Endodermal cell (in vitro differentiated cells): ENCODE results near the gene XRCC6. TPM values are rescaled to one million over a fixed set of nuclear protein-coding genes. Genes with fewer than 3 reads are reported as not detected.

ENCODE experiments used
- DNase-seq: peaks from one replicate; pipeline ENCODE4 v3.0.0-alpha.2; 2017
- H3K27ac ChIP-seq: 2 replicates; pipeline ENCODE4 v1.5.1; 2013; ENCODE audit warnings: mild to moderate bottlenecking, low read depth, low read length, moderate library complexity
- H3K27me3 ChIP-seq: 2 replicates; pipeline ENCODE4 v1.6.1; 2013; ENCODE audit warnings: mild to moderate bottlenecking, low read length, moderate library complexity; ENCODE audit not compliant: insufficient read depth, control insufficient read depth, poor library complexity, severe bottlenecking
- H3K36me3 ChIP-seq: 2 replicates; pipeline ENCODE4 v1.7.0; 2013; ENCODE audit warnings: mild to moderate bottlenecking, low read length, moderate library complexity; ENCODE audit not compliant: control insufficient read depth, insufficient read depth
- H3K4me1 ChIP-seq: one replicate; pipeline ENCODE4 v1.7.0; 2013; ENCODE audit warnings: low read length; ENCODE audit not compliant: control insufficient read depth, insufficient read depth
- H3K4me3 ChIP-seq: 2 replicates; pipeline ENCODE4 v1.5.1; 2013; ENCODE audit warnings: mild to moderate bottlenecking, low read length, moderate library complexity
- H3K9ac ChIP-seq: 2 replicates; pipeline ENCODE4 v1.6.1; 2013; ENCODE audit warnings: mild to moderate bottlenecking, low read length, moderate library complexity; ENCODE audit not compliant: poor library complexity, severe bottlenecking; ENCODE audit errors: extremely low read depth
- H3K9me3 ChIP-seq: 2 replicates; pipeline ENCODE4 v1.6.1; 2013; ENCODE audit warnings: mild to moderate bottlenecking, low read length, moderate library complexity; ENCODE audit not compliant: control insufficient read depth
- H3K27ac Mint-ChIP-seq: 2 replicates; pipeline ENCODE4 v1.8.0; 2020; ENCODE audit warnings: mixed read lengths
- H3K27me3 Mint-ChIP-seq: 2 replicates; pipeline ENCODE4 v1.8.0; 2021; ENCODE audit warnings: mild to moderate bottlenecking, mixed read lengths; ENCODE audit not compliant: insufficient read depth
- H3K36me3 Mint-ChIP-seq: 2 replicates; pipeline ENCODE4 v1.8.0; 2020; ENCODE audit warnings: low read depth, mixed read lengths
- H3K4me1 Mint-ChIP-seq: 2 replicates; pipeline ENCODE4 v1.8.0; 2020; ENCODE audit warnings: mixed read lengths
- H3K4me3 Mint-ChIP-seq: 2 replicates; pipeline ENCODE4 v1.8.0; 2020; ENCODE audit warnings: mild to moderate bottlenecking, moderate library complexity, mixed read lengths
- H3K9me3 Mint-ChIP-seq: 2 replicates; pipeline ENCODE4 v1.8.0; 2020; ENCODE audit warnings: mild to moderate bottlenecking, mixed read lengths
- CTCF ChIP-seq: fragments of 200-600 bp; sonication (generic); conservative IDR thresholded peaks from 2 replicates; pipeline ENCODE4 v1.5.0; 2021; ENCODE audit warnings: antibody characterized with exemption, mild to moderate bottlenecking
- WGBS, 2 experiments: methylation state at CpG; one replicate each; pipeline versions ENCODE4 v1.1.5 to v1.1.7; 2013; ENCODE audit warnings: missing lambda C conversion rate in 2 of 2, mixed read lengths in 1 of 2; ENCODE audit not compliant: insufficient coverage in 1 of 2, insufficient read length in 1 of 2; 5-methylcytosine and 5-hydroxymethylcytosine counted together
- total RNA-seq, 2 donors: library from RNA; stranded (reverse); fragmentation: NEBNext Ultra II Directional in 1 of 2; extraction: Animal tissue kit (Norgen Biotek cat#: 25700) in 1 of 2; gene quantifications; 2 replicates in 1 of 2; 3 replicates in 1 of 2; pipeline ENCODE4 v1.2.1, GENCODE V29; 2021

The XRCC6 gene
- total RNA-seq, 2 donors from 2014 or later, result 345 to 387 TPM

- H3K4me1 ChIP-seq, result no peaks in the 10 kb centered on the region
- no peak overlapping the region for H3K9ac ChIP-seq
- H3K36me3 ChIP-seq, result peaks cover 94% of the 10 kb centered on the region
- no peaks in the 10 kb centered on the region for H3K27me3 ChIP-seq
- WGBS, 2 experiments, result 92 to 96% methylated on average over 7 of the region's 7 CpGs
- Mint-ChIP-seq H3K27ac (no peak overlapping the region), H3K9me3 (no peaks in the 10 kb centered on the region), H3K27me3 (no peaks in the 10 kb centered on the region), H3K36me3 (peaks cover 76% of the 10 kb centered on the region), H3K4me1 (no peaks in the 10 kb centered on the region), H3K4me3 (no peak overlapping the region)
- no peak for DNase-seq
- TF ChIP-seq CTCF, result no peak
- H3K9me3 ChIP-seq, result no peaks in the 10 kb centered on the region
- H3K27ac ChIP-seq, result no peak overlapping the region
- H3K4me3 ChIP-seq, result no peak overlapping the region
Measured at GRCh38 chr22:41641854-41642253, 20.8 kb downstream of the XRCC6 start.

GRCh38 chr22:41642331-41643110 lies 21.4 kb downstream of the XRCC6 start:
- Histone ChIP-seq H3K9me3 (no peaks in the 10 kb centered on the region), H3K4me3 (no peak overlapping the region), H3K36me3 (peaks cover 92% of the 10 kb centered on the region), H3K27me3 (no peaks in the 10 kb centered on the region), H3K4me1 (no peaks in the 10 kb centered on the region), H3K9ac (no peak overlapping the region), H3K27ac (no peak overlapping the region)
- Mint-ChIP-seq H3K27me3 (no peaks in the 10 kb centered on the region), H3K9me3 (no peaks in the 10 kb centered on the region), H3K4me1 (no peaks in the 10 kb centered on the region), H3K36me3 (peaks cover 72% of the 10 kb centered on the region), H3K27ac (no peak overlapping the region), H3K4me3 (no peak overlapping the region)
- WGBS, 2 experiments, result 88 to 98% methylated on average over 4 to 6 of the region's 6 CpGs
- no peak for TF ChIP-seq CTCF
- DNase-seq, result no peak

- peaks cover 74% of the 10 kb centered on the region for H3K36me3 Mint-ChIP-seq
- Histone ChIP-seq H3K9me3 (no peaks in the 10 kb centered on the region), H3K27me3 (no peaks in the 10 kb centered on the region), H3K9ac (no peak overlapping the region), H3K36me3 (peaks cover 83% of the 10 kb centered on the region), H3K4me1 (no peaks in the 10 kb centered on the region), H3K4me3 (no peak overlapping the region), H3K27ac (no peak overlapping the region)
- H3K27ac Mint-ChIP-seq, result no peak overlapping the region
- no peaks in the 10 kb centered on the region for H3K27me3 Mint-ChIP-seq
- no peak for TF ChIP-seq CTCF
- no peak overlapping the region for H3K4me3 Mint-ChIP-seq
- 86 to 100% methylated on average over 1 of the region's 3 CpGs for WGBS, 2 experiments
- no peak for DNase-seq
- no peaks in the 10 kb centered on the region for H3K4me1 Mint-ChIP-seq
- no peaks in the 10 kb centered on the region for H3K9me3 Mint-ChIP-seq
Measured at GRCh38 chr22:41647771-41648170, 26.7 kb downstream of the XRCC6 start.
